Bronchial smooth muscle cell (primary cell): ENCODE data around the gene TNFAIP8. TPM values are rescaled to one million over a fixed set of nuclear protein-coding genes. Genes with fewer than 3 reads are reported as not detected.

Experiments used
- total RNA-seq: library from RNA; depleted of rRNA; stranded (reverse); fragments of >200 nt; gene quantifications from 2 replicates; pipeline ENCODE4 v1.2.1, GENCODE V29; 2014

Gene TNFAIP8
- total RNA-seq = 20.7 and 31.8 TPM in 2 replicates

DNA sequence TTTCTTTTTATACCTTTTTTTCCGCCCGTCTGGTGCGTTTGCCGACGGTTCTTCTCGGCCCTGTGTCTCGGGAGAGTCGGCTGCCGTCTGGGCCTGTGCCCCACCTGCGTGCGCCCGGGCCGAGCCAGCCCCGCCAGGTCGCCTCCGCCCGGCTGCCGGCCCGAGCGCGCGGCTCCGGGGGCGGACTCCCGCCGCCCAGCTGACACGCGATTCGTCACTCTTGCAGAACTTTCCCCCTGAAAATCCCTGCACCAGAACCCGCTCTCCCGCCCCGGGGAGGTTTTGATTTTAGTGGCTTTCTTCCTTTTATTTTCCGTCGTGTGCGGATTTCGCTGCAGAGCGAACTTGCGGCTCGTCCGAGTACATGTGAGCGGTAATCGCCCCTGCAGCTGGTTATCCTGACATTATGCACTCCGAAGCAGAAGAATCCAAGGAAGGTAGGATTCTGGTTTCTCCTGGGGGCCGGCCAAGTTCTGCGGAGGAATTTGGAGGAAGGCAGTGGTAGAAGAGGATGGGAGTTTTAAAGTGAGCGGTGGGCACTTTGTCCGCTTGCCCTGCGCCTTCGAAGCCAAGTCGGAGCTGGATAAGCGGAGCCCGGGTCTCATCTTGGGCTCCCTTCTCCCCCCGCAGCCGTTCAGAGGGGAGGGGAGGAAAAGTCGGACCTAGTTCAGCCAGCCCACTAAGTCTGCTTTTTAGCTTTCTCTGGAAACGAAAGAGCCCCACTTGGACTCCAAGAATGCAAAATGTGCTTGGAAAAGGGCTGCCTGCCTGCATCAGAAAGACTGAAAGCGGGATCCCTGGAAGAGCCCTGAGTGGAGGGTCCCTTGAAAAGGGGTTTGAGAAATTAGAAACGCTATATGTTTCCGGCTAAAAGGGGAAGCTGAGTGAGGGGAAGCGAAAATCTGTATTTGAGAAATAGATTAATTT lies at the start of gene TNFAIP8:
TNFAIP8 (plus strand) TSS at position 335 of the 927 bp plus-strand sequence; CDS start at position 407, 72 bp downstream.

Other genes with a start within 250 kb of the TNFAIP8 start
- gene HSD17B4, start 96.5 kb downstream of the TNFAIP8 start, total RNA-seq = 285 and 318 TPM in 2 replicates